GM12865 (cell line): ENCODE data around the gene MAN2B2.

Experiments used
- DNase-seq: peaks from one replicate; pipeline ENCODE4 v3.0.0; 2010; ENCODE audit warnings: low read depth
- H3K4me3 ChIP-seq: 2 replicates; pipeline ENCODE4 v1.5.1; 2011; ENCODE audit warnings: mild to moderate bottlenecking, low read depth, low read length, control low read depth
- TF ChIP-seq, protein P1 (sequence below): IDR thresholded peaks from 2 replicates; pipeline ENCODE4 v1.5.1; 2011; ENCODE audit warnings: low read length, control low read depth, low read depth, inconsistent platforms; ENCODE audit not compliant: insufficient read depth; ENCODE audit errors: missing control alignments

The MAN2B2 gene

DNA sequence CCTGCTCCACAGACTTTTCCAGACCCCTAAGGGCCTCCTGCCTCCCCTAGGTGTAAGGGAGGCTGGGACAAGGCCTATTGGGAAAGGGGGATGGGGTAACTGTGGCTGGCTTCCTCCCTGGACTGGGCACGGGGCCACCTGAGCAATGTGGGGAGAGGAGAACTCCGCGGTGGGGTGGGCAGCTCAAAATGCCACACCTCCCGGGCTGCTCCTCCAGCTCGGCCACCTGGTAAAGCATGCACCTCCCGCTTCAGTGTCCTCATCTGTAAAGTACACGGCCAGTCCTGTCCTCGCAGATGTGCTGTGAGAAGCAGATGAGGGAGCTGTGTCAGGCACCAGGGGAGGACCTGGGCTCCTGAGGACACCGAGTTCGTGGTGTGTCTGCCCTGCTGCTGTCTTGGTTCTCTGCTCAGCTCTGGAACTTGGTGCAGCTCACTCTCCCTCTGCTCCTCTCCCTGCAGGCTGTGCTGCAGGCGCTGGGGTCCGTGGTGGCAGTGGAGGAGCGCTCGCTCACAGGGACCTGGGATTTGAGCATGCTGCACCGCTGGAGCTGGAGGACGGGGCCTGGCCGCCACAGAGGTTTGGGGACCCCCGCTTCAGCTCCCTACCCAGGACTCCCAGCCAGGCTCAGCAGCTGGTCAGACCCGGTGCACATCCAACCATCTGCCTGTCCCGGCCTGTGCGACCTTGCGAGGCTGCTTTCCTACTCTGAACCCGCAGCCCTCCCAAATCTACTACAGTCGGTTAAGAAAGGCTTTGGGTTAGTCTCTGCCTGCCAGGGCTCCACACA lies 44.7 kb downstream of the MAN2B2 start:
- no peak for DNase-seq
- H3K4me3 ChIP-seq: no peak overlapping the region
- TF ChIP-seq, protein P1, sequence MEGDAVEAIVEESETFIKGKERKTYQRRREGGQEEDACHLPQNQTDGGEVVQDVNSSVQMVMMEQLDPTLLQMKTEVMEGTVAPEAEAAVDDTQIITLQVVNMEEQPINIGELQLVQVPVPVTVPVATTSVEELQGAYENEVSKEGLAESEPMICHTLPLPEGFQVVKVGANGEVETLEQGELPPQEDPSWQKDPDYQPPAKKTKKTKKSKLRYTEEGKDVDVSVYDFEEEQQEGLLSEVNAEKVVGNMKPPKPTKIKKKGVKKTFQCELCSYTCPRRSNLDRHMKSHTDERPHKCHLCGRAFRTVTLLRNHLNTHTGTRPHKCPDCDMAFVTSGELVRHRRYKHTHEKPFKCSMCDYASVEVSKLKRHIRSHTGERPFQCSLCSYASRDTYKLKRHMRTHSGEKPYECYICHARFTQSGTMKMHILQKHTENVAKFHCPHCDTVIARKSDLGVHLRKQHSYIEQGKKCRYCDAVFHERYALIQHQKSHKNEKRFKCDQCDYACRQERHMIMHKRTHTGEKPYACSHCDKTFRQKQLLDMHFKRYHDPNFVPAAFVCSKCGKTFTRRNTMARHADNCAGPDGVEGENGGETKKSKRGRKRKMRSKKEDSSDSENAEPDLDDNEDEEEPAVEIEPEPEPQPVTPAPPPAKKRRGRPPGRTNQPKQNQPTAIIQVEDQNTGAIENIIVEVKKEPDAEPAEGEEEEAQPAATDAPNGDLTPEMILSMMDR: no peak

DNA sequence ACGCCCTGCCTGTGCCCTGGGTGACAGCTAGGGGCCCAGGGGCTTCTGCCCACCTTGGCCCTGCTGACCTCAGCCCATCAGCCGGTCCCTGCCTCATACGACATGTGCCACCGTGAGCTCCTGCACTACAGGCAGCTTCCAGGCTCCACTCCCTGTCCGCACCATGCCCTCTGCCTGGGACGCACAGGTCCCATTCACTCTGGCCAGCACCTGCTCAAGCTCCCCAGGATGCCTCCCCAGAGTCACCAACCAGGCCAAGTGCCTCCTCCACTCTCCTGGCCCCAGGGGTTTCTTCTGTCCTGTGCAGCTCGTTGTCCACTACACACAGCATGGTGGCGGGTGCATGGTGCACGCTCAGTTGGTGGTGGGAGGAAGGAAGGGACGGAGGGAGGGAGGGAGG lies 45.3 kb downstream of the MAN2B2 start:
- TF ChIP-seq, protein P1: no peak
- no peak for DNase-seq
- no peak overlapping the region for H3K4me3 ChIP-seq

DNA sequence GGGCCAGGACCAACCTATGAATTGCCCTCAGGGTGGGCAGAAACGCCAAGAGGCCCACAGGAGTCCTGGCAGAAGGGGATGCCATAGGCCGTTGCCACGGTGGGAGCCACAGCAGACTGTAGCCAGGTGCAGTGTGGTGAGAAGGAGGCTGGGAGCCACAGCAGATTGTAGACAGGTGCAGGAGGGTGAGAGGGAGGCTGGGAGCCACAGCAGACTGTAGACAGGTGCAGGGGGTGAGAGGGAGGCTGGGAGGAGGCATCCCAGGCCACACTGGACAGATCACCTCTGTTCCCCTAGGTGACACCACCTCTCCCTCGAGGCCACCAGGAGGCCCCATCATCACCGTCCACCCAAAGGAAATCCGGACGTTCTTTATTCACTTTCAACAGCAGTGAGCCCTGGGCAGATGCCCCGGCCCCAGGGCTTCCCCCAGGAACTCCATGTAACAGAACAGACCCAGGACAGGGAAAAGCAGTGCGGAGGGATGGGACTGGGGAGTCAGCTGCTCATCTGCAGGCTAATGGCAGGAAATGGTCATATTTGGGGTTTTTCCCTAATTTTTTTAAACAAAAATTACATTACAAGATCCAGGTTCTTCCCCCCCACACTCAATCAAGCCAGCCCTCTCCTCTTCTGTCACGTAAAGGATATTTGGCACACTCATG lies 46.0 kb downstream of the MAN2B2 start:
- TF ChIP-seq, protein P1: no peak
- H3K4me3 ChIP-seq: no peak overlapping the region
- no peak for DNase-seq

DNA sequence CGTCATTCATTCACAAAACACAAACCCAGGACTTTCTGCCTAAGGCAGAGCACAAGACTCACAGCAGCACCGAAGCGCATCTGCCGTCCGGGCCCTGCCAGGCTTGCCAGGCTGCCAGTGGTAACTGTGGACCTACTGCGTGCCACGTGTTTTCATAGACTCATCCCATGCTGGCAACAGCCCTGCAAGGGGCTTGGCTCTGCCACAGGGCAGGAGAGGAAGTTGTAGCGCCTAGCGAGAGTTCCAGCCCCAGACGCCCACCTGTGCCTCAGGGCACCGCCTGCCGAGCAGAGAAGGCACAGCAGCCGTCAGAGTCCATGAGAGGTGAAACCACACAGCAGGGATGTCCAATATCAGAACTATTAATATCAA lies 46.6 kb downstream of the MAN2B2 start:
- DNase-seq: no peak
- TF ChIP-seq, protein P1: no peak
- no peak overlapping the region for H3K4me3 ChIP-seq

DNA sequence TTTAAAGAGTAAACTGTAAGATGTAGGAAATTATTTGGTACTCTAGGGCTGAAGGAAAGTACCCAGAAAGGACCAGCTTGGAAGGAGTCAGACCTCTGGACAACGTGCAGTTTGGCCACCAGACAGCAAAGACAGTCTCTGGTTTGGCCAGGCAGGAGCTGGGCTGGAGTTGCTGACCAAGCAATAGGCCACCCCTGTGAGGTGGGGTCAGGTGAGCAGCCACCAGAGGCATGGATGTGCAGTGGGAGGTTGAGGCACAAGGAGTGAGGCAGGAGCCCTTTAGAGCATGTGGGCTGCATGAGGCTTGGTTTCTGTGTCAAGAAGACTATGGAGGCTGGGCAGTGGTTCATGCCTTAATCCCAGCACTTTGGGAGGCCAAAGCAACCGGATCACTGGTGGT lies 47.8 kb downstream of the MAN2B2 start:
- TF ChIP-seq, protein P1: no peak
- H3K4me3 ChIP-seq: no peak overlapping the region
- no peak for DNase-seq

DNA sequence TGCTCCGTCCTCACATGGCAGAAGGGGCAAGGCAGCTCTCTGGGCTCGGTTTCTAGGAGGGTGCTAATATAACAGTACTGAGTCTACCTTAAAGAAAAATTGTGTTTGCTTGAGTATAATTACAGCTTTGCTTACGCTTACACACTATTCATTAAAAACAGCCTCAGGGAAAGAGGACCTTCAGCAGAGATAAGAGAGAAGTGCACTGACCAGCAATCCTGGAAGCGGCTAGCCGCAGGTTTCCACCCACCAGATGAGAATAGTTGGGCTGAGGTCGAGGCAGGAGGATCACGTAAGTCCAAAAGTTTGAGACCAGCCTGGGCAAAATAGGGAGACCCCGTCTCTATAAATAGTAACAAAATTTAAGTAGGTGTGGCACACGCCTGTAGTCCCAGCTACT lies 50.3 kb downstream of the MAN2B2 start:
- DNase-seq: no peak
- H3K4me3 ChIP-seq: no peak overlapping the region
- TF ChIP-seq, protein P1: no peak

DNA sequence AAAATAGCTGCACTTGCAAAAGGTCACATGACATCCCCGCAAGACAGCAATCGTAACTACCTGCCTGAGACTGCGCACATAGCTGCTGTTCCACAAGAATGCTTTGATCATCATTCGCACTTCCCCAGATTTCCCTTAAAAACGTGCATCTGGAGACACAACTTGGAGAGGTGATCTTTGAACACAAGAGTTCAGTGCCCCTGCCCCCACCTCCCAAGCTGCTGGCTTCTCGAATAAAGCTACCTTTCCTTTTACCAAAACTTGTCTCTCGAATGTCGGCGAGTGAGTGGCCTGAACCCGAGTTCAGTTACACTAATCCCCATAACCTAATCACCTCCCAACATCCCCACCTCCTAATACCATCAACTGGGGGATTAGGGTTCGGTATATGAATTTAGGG lies 51.1 kb downstream of the MAN2B2 start:
- TF ChIP-seq, protein P1: no peak
- no peak overlapping the region for H3K4me3 ChIP-seq
- no peak for DNase-seq
